CD14-positive monocyte (primary cell): Measurements from ENCODE around the gene TPK1. TPM values are rescaled to one million over a fixed set of nuclear protein-coding genes. Genes with fewer than 3 reads are reported as not detected.
"Not testable (repeated sequence)": the region's sequence is repeated elsewhere in the genome, so short reads cannot be mapped to it uniquely, and the experiment has no call there.

Experiments
- DNase-seq, 3 donors: peaks; one replicate each; pipeline ENCODE4 v3.0.0-alpha.2; 2011 to 2022
- H2AFZ ChIP-seq: 2 replicates; pipeline ENCODE4 v1.6.0; 2012; ENCODE audit warnings: mild to moderate bottlenecking, low read depth, low read length, inconsistent platforms; ENCODE audit not compliant: insufficient read depth, poor library complexity, severe bottlenecking
- H3K27ac ChIP-seq, 2 donors: 1 replicate in 1 of 2; 2 replicates in 1 of 2; pipeline ENCODE4 v1.5.1; 2012 to 2013; ENCODE audit warnings: low read length in 2 of 2, control low read depth in 1 of 2, inconsistent platforms in 1 of 2, low read depth in 1 of 2, mild to moderate bottlenecking in 1 of 2
- H3K27me3 ChIP-seq, 2 donors: one replicate each; pipeline versions ENCODE4 v1.6.0 to v1.6.1; 2011 to 2013; ENCODE audit warnings: low read length in 2 of 2; ENCODE audit not compliant: control insufficient read depth in 2 of 2, insufficient read depth in 2 of 2
- H3K36me3 ChIP-seq, 2 donors: replicated peaks in 1 of 2; 1 replicate in 1 of 2; 2 replicates in 1 of 2; pipeline versions ENCODE4 v1.5.1 to v1.6.1; 2012 to 2013; ENCODE audit warnings: low read length in 2 of 2, control low read depth in 1 of 2, inconsistent platforms in 1 of 2, mild to moderate bottlenecking in 1 of 2; ENCODE audit not compliant: insufficient read depth in 2 of 2, control insufficient read depth in 1 of 2
- H3K4me1 ChIP-seq, 2 donors: 1 replicate in 1 of 2; 2 replicates in 1 of 2; pipeline versions ENCODE4 v1.5.1 to v1.6.1; 2012 to 2013; ENCODE audit warnings: low read length in 2 of 2, control low read depth in 1 of 2, inconsistent platforms in 1 of 2, mild to moderate bottlenecking in 1 of 2, moderate library complexity in 1 of 2; ENCODE audit not compliant: insufficient read depth in 2 of 2, control insufficient read depth in 1 of 2
- H3K4me2 ChIP-seq: replicated peaks from 2 replicates; pipeline ENCODE3; 2012; ENCODE audit warnings: low read length, moderate library complexity, mild to moderate bottlenecking; ENCODE audit not compliant: poor library complexity, severe bottlenecking; ENCODE audit errors: extremely low read depth
- H3K4me3 ChIP-seq, 3 experiments: fragments of 200-600 bp in 1 of 3; sonication (generic) in 1 of 3; replicated peaks in 1 of 3; 1 replicate in 2 of 3; 2 replicates in 1 of 3; pipeline ENCODE4 v1.5.1; 2011 to 2013; ENCODE audit warnings: low read length in 3 of 3, mild to moderate bottlenecking in 3 of 3, control low read depth in 2 of 3, low read depth in 2 of 3, inconsistent platforms in 1 of 3, moderate library complexity in 1 of 3
- H3K79me2 ChIP-seq: 2 replicates; pipeline ENCODE4 v1.6.0; 2012; ENCODE audit warnings: mild to moderate bottlenecking, control low read depth, inconsistent platforms, low read length, moderate library complexity; ENCODE audit not compliant: insufficient read depth
- H3K9ac ChIP-seq: 2 replicates; pipeline ENCODE4 v1.6.0; 2017; ENCODE audit warnings: low read length, mild to moderate bottlenecking; ENCODE audit not compliant: insufficient read depth, poor library complexity, severe bottlenecking
- H3K9me3 ChIP-seq, 2 donors: replicated peaks in 1 of 2; 1 replicate in 1 of 2; 2 replicates in 1 of 2; pipeline versions ENCODE4 v1.5.1 to v1.6.1; 2012 to 2013; ENCODE audit warnings: low read length in 2 of 2, control low read depth in 1 of 2; ENCODE audit not compliant: control insufficient read depth in 1 of 2, insufficient read depth in 1 of 2
- H4K20me1 ChIP-seq: 2 replicates; pipeline ENCODE4 v1.6.0; 2012; ENCODE audit warnings: mild to moderate bottlenecking, low read length, control low read depth, moderate library complexity; ENCODE audit not compliant: insufficient read depth
- H3K27ac Mint-ChIP-seq, 7 donors: one replicate each; pipeline ENCODE4 v1.8.0; 2020; ENCODE audit warnings: mild to moderate bottlenecking in 7 of 7, mixed read lengths in 7 of 7, moderate library complexity in 6 of 7, inconsistent platforms in 2 of 7
- H3K27me3 Mint-ChIP-seq, 3 donors: one replicate each; pipeline ENCODE4 v1.8.0; 2021 to 2022; ENCODE audit warnings: low read depth in 3 of 3, mild to moderate bottlenecking in 3 of 3, mixed read lengths in 3 of 3, moderate library complexity in 3 of 3, inconsistent platforms in 1 of 3
- H3K36me3 Mint-ChIP-seq, 2 donors: one replicate each; pipeline ENCODE4 v1.8.0; 2020; ENCODE audit warnings: mixed read lengths in 2 of 2, inconsistent platforms in 1 of 2, mild to moderate bottlenecking in 1 of 2
- H3K4me1 Mint-ChIP-seq: one replicate; pipeline ENCODE4 v1.8.0; 2020; ENCODE audit warnings: mild to moderate bottlenecking, mixed read lengths
- H3K4me3 Mint-ChIP-seq, 2 donors: one replicate each; pipeline ENCODE4 v1.8.0; 2020; ENCODE audit warnings: mild to moderate bottlenecking in 2 of 2, mixed read lengths in 2 of 2, moderate library complexity in 1 of 2
- H3K9me3 Mint-ChIP-seq, 7 donors: one replicate each; pipeline ENCODE4 v1.8.0; 2020 to 2022; ENCODE audit warnings: mixed read lengths in 7 of 7, mild to moderate bottlenecking in 6 of 7, moderate library complexity in 6 of 7, inconsistent platforms in 2 of 7
- WGBS: methylation state at CpG from one replicate; pipeline ENCODE4 v1.1.5; 2013; ENCODE audit warnings: missing lambda C conversion rate; ENCODE audit not compliant: insufficient coverage; 5-methylcytosine and 5-hydroxymethylcytosine counted together
- intact Hi-C, 2 donors: fragments of 100-400 bp; cut with micrococcal nuclease; formaldehyde crosslinking; loops; one replicate each; pipeline versions ENCODE4 v1.15.0 to v1.15.1; 2023
- polyA plus RNA-seq, 3 donors: library from polyadenylated mRNA; depleted of rRNA in 1 of 3; unstranded in 2 of 3; stranded (reverse) in 1 of 3; fragments of 300-500 nt in 2 of 3; fragments of >200 nt in 1 of 3; fragmentation: Illumina TruSeq in 2 of 3; gene quantifications; 1 replicate in 2 of 3; 2 replicates in 1 of 3; pipeline ENCODE4 v1.2.3, GENCODE V29; 2012 to 2021
- TF ChIP-seq, protein P1 (sequence below): fragments of 200-600 bp; IDR thresholded peaks from one replicate; pipeline ENCODE4 v1.8.0; 2022; ENCODE audit warnings: antibody characterized with exemption, mild to moderate bottlenecking

TPK1 gene
- polyA plus RNA-seq, 3 donors = 18.9 to 33.8 (median 33.1) TPM

DNA sequence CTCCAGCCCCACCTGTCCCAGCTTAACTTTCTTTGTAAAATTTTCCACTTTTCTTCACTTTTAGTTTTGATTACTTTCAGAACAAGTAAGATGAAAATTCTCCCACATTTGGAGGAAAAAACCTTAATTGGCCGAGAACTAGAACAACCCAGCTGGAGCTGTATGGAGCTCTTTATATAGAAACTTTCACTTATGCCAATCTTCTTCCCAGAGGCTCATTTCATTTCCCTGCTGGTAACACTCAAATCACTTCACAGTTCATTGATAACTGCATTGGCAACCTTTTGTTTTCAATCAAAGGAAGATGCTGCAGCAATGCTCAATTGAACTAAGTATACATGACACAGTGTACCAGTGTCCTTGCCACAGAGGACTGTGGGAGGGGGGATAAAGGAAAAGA lies 256.2 kb downstream of the TPK1 start:
- Histone ChIP-seq H3K27ac (no peak overlapping the region), H3K4me3 (no peak overlapping the region), H3K36me3 (no peaks in the 10 kb centered on the region), H3K9ac (no peak overlapping the region), H3K79me2 (no peaks in the 10 kb centered on the region), H3K4me1 (no peaks in the 10 kb centered on the region), H3K9me3 (no peaks in the 10 kb centered on the region), H2AFZ (no peak overlapping the region), H3K4me2 (no peak overlapping the region), H4K20me1 (no peaks in the 10 kb centered on the region), H3K27me3 (no peaks in the 10 kb centered on the region)
- H3K4me3 Mint-ChIP-seq = no peak overlapping the region
- DNase-seq = no peak
- TF ChIP-seq, protein P1, sequence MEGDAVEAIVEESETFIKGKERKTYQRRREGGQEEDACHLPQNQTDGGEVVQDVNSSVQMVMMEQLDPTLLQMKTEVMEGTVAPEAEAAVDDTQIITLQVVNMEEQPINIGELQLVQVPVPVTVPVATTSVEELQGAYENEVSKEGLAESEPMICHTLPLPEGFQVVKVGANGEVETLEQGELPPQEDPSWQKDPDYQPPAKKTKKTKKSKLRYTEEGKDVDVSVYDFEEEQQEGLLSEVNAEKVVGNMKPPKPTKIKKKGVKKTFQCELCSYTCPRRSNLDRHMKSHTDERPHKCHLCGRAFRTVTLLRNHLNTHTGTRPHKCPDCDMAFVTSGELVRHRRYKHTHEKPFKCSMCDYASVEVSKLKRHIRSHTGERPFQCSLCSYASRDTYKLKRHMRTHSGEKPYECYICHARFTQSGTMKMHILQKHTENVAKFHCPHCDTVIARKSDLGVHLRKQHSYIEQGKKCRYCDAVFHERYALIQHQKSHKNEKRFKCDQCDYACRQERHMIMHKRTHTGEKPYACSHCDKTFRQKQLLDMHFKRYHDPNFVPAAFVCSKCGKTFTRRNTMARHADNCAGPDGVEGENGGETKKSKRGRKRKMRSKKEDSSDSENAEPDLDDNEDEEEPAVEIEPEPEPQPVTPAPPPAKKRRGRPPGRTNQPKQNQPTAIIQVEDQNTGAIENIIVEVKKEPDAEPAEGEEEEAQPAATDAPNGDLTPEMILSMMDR = no peak
- H3K27ac Mint-ChIP-seq = no peak overlapping the region
- peaks cover 0 to 8% (median 2%) of the 10 kb centered on the region in 7 donors for H3K9me3 Mint-ChIP-seq
- peaks cover 7% of the 10 kb centered on the region for H3K4me1 Mint-ChIP-seq
- intact Hi-C loops = no loop called here
- WGBS = no CpG with 5 or more reads among the region's 1 CpG
- H3K27me3 Mint-ChIP-seq = no peaks in the 10 kb centered on the region
- H3K36me3 Mint-ChIP-seq = peaks cover 2 to 6% of the 10 kb centered on the region in 2 donors

DNA sequence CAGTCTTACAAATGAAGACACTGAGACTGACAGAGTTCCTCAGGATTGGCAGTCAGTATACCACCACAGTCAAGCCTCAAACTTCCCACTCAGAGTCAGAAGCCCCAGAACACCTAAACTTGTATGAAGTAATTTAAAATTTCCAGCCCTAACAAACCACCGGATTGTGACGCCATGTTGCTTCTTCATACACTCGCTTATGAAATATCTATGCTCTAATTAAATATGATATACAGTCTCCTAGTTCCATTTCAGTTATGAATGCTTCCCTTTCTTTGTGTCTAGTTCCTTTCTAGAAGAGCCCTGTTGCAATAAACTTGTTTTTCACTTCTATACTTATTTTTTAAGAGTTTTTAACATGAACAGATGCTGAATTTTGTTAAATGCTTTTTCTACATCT lies 260.4 kb downstream of the TPK1 start:
- TF ChIP-seq, protein P1 = no peak
- Histone ChIP-seq H3K79me2 (no peaks in the 10 kb centered on the region), H4K20me1 (no peaks in the 10 kb centered on the region), H3K27me3 (no peaks in the 10 kb centered on the region), H2AFZ (no peak overlapping the region), H3K36me3 (no peaks in the 10 kb centered on the region), H3K4me1 (no peaks in the 10 kb centered on the region), H3K9ac (no peak overlapping the region), H3K27ac (no peak overlapping the region), H3K9me3 (no peaks in the 10 kb centered on the region), H3K4me2 (no peak overlapping the region), H3K4me3 (no peak overlapping the region)
- H3K9me3 Mint-ChIP-seq = peaks cover 1 to 8% (median 2%) of the 10 kb centered on the region in 7 donors
- intact Hi-C loops = no loop called here
- no CpG with 5 or more reads among the region's 3 CpGs for whole genome bisulfite sequencing
- H3K4me3 Mint-ChIP-seq = no peak overlapping the region
- H3K4me1 Mint-ChIP-seq = peaks cover 7% of the 10 kb centered on the region
- H3K36me3 Mint-ChIP-seq = peaks cover 4 to 5% of the 10 kb centered on the region in 2 donors
- H3K27ac Mint-ChIP-seq = peak overlapping the region in 1 of 7 donors; percentile 23
- no peak for DNase-seq
- H3K27me3 Mint-ChIP-seq = no peaks in the 10 kb centered on the region

DNA sequence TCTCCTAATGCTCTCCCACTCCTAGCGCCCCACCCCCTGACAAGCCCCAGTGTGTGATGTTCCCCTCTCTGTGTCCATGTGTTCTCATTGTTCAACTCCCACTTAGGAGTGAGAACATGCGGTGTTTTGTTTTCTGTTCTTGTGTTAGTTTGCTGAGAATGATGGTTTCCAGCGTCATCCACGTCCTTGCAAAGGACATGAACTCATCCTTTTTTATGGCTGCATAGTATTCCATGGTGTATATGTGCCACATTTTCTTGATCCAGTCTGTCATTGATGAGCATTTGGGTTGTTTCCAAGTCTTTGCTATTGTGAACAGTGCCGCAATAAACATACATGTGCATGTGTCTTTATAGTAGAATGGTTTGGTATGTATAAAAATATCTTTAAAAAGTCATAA lies 261.1 kb downstream of the TPK1 start:
- intact Hi-C loops, H3K36me3 Mint-ChIP-seq, DNase-seq, H3K4me3 Mint-ChIP-seq, H4K20me1 ChIP-seq, H3K4me1 ChIP-seq, H3K4me3 ChIP-seq, H3K4me1 Mint-ChIP-seq, H3K4me2 ChIP-seq, H3K27me3 ChIP-seq, H3K27ac Mint-ChIP-seq, H3K27me3 Mint-ChIP-seq, H3K27ac ChIP-seq, H3K9me3 Mint-ChIP-seq, H3K9ac ChIP-seq, H2AFZ ChIP-seq, H3K36me3 ChIP-seq, H3K79me2 ChIP-seq, H3K9me3 ChIP-seq: not testable (repeated sequence)
- WGBS = no CpG with 5 or more reads among the region's 5 CpGs
